Measurements from ENCODE around the gene SFXN2.
A peak's percentile ranks its signal among the peaks of the same experiment; 100 is the strongest.
"Not testable (repeated sequence)": the region's sequence is repeated elsewhere in the genome, so short reads cannot be mapped to it uniquely, and the experiment has no call there.

The SFXN2 gene

DNA sequence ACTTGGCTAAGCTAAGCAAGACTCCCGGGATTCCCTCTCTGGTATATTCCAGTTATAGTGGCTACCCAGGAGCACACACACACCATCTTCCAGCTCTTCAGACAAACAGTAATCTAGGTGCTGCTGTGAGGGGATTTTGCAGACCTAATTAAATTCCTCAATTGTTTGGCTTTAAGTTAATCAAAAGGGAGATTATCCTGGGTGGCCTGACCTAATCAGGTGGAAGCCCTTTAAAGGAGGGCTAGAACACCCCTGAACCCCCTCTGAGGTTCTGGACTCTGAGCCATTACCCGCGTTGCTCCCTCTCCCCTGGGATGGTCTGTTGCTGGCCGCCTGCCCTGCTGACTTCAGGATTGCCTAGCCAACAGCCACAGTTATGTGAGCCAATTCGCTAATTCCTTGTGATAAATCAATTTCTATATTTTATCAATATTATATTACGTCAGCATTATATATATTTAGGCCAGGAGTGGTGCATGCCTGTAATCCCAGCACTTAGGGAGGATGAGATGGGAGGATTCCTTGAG lies 6.4 kb downstream of the SFXN2 start:
- DNase-seq (ENCODE audit: low spot score), result no peak

DNA sequence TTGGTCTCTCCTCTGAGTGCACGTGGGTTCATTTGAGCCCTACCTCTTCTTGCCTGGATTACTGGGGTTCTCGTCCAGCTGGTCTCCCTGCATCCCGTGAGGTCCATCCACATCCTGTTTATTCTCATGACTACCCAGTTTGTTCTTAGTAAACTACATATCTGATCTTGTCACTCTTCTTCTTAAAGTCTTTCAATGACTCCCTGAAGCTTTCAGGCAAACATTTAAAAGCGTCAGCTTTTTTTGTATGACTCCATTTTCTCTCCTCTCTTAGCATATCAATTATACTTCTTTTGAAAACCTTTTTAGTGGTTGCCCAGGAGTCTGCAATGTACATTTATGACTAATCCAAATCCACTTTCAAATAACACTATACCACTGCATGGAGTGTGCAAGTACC lies 7.5 kb downstream of the SFXN2 start:
- DNase-seq (ENCODE audit: low spot score), result no peak

DNA sequence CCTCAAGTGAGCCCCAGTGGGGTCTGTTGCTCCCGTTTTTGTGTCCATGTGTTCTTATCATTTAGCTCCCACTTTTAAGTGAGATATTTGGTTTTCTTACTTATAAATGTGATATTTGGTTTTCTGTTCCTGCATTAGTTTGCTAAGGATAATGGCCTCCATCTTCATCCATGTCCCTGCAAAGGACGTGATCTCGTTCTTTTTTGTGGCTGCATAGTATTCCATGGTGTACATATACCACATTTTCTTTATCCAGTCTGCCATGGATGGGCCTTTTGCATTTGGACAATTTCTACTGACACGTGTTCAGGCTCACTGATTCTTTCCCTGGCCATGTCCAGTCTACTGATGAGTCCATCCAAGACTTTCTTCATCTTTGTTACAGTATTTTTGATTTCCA lies 9.6 kb downstream of the SFXN2 start:
- DNase-seq (ENCODE audit: low spot score), result no peak

DNA sequence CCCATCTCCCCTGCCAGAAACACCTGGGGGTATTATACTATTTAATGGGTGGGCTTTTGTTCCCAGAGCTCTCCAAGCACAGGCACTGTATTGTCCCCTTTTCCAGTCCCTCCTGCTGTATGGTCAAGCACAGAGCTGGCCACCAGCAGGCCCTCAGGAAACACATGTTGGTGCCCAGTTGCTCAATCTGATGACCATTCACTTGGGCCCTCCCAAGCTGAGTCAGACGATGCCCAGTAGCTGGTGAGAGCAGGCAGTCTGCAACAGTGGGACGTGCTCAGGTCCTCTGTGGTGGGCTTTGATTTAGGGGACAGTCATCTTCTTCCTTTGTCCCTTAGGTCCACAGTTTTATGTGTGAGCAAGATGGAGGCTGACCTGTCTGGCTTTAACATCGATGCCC lies 11.8 kb downstream of the SFXN2 start:
- DNase-seq (ENCODE audit: low spot score), result peak; percentile 35

DNA sequence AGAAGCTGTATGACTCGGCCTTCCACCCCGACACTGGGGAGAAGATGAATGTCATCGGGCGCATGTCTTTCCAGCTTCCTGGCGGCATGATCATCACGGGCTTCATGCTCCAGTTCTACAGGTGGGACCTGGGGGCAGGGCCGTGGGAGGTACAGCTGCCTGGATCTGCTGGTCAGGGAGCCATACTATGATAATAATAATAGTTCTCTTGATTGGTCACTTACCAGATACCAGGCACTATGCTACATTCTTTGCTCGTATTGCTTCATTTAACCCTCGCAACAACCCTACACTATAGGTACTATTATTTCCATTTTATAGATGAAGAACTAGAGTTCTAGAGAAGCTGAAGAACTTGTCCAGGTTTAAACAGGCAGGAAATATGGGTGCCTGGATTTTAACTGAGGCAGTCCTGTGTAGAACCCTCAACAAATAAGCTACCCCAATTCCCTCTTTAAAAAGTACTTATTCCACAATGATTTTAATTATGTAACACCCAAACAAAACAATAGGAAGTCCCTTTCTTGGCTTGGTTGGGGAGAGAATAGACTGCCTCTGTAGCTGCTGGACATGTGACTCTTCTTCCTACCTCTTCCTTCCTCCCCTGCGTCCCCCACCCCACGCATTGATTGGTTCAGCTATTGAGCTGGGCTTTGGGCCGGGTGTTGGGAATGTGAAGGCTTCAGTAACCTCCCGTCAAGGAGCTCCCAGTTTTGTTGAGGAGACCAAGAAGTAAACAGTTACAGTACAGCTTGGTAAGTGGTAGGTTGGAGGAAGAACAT lies 12.8 kb downstream of the SFXN2 start:
- peak; percentile 50 for DNase-seq (ENCODE audit: low spot score)

DNA sequence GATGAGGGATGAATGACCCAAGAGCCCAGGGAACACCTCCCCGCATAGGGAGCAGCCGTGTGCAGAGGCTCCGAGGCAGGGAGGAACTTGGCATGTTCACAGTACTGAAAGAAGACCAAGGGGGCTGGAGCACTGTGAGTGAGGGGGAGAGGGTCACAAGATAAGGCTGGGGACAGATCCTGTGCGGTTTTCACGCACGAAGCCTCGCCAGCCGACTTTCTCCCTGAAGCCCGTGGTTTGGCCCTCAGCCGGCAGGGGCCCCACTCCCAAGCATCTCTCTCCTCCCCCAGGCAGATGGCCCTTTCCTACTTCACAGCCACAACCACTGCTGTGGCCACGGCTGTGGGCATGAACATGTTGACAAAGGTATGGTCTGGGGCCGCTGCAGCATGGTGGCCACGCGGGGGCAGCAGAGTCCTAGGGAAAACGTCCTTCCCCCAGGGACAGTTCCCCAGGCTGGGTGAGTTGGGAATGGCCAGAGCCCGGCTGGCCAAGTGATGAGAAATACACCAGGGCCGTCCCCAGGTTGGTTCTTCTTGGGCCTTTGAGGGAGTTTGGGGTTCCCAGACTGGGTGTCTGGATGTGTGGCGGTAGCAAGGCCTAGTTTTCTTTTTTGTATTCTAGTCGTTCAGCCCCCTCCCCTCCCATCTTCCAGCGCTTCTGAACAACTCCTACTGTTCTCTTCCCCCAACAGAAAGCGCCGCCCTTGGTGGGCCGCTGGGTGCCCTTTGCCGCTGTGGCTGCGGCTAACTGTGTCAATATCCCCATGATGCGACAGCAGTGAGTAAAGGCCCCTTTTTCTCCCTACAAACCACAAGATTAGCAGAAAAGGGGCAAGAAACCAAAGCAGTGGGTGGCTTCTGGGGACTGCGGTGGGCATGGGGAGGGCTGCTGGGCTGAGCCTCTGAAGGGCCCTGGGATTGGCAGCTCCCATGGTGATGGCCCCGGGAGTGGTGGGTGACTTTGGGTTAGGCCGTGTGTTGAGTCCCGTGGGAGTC lies 14.9 kb downstream of the SFXN2 start:
- DNase-seq (ENCODE audit: low spot score), result peak; percentile 79

DNA sequence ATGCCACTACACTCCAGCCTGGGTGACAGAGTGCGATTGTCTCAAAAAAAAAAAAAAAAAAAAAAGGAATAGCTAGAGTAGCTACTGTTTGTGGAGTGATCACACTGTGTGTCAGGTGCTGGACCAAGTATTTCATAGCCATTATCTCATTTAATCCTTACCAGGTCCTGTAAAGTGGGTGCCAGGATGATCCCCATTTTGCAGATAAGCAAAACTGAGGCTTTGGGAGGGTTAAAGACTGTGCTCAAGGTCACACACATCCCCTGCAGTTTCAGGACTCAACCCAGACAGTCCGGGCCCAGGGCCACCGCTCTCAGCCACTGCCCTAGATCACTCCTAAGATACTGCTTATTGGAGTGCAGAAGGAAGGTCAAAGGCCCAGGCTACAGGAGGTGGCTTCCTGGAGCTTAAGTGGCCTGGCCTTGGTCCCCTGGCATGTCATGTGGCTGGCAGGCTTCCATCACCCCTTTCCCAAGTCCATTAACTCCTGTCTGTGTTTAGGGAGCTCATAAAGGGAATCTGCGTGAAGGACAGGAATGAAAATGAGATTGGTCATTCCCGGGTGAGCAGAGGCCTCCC lies 16.9 kb downstream of the SFXN2 start:
- no peak for DNase-seq (ENCODE audit: low spot score)

DNA sequence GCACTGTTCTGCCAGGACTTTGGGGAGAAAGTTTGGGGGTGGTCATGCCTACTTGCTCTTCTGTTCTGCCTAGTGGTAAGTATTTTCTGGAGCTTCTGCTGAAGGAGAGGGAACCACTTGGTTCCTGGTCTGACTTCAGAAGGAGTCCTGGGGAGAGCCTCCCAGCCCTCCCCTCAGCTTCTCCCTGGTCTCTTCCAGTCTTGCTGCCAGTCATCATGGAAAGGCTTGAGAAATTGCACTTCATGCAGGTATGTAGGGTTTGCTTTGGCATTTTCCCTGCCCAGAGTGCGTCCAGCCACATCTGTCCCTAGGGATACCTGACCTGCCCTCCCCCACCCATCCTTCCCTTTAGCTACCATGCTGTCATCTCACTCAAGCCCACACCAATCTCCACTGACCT lies 18.2 kb downstream of the SFXN2 start:
- no peak for DNase-seq (ENCODE audit: low spot score)

DNA sequence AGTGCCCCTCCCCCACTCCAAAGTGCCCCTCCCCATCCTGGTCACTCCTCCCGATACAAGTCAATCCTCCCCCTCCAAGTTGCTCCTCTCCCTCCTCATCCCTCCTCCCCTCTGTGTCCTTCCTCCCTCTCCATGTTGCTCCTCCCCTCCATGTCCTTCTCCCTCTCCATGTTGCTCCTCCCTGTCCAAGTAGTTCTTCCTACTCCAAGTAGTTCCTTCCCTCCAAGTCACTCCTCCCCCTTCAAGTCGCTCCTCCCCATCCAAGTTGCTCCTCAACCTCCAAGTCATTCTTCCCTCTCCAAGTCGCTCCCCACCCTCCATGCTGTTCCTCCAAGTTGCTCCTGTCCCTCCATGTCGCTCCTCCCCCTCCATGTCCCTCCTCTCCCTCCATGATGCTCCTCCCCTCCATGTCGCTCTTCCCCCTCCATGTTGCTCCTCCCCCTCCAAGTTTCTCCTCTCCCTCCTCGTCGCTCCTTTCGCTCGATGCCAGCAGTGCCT lies 20.7 kb downstream of the SFXN2 start:
- DNase-seq (ENCODE audit: low spot score), result no peak

DNA sequence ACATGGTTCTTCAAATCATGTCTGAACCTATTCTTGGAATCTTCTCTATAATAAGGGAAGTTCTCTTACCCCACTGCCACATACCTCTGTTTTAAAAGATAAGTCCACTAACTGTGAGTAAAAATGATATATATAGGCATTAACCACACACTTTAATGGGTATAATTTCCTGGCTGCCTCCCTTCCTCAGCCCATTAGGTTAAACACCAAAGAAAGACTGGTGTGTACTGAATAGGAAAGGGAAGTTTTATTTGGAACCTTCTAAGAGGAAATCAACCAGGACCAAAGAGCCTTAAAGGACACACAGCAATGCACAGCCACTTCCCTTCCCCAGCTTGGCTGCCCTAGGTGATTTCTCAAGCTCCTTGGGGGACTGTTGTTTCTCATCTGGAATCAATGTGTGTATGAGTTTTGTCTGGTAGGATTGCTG lies 24.3 kb downstream of the SFXN2 start:
- DNase-seq (ENCODE audit: low spot score), result no peak

DNA sequence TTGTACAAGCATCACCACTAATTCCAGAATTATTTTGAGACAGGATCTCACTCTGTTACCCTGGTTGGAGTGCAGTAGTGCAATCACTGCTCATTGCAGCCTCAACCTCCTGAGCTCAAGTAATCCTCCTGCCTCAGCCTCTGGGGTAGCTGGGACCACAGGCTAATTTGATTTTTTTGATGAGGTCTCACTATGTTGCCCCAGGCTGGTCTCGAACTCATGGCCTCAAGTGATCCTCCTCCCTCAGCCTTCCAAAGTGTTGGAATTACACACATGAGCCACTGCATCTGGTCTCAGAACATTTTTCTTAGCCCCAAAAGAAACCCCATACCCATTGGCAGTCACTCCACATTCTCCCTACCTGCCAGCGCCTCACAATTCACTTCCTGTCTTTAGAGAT lies 25.8 kb downstream of the SFXN2 start:
- no peak for DNase-seq (ENCODE audit: low spot score)

DNA sequence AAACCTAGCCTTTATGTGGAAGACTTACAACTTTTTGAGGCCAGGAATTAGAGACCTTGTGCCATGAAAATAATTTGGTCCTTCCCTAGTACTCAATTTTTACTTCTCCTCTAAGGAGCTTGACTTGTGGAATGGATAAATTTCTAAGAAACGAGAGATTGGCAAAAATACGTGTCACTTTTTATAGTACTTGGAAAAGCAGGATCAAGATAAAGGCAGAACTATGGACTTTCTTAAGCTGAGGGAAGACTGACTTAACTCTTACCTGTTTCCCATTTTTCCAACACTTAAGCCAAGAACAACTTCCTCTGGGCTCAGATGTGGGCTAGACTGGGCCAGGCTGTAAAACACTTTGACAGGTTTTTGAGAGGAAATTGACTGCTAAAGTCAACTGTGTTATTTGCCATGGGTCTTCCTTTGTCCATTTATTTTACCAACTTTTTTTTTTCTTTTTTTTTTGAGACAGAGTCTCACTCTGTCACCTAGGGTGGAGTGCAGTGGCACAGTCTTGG lies 27.3 kb downstream of the SFXN2 start:
- DNase-seq (ENCODE audit: low spot score), result no peak

DNA sequence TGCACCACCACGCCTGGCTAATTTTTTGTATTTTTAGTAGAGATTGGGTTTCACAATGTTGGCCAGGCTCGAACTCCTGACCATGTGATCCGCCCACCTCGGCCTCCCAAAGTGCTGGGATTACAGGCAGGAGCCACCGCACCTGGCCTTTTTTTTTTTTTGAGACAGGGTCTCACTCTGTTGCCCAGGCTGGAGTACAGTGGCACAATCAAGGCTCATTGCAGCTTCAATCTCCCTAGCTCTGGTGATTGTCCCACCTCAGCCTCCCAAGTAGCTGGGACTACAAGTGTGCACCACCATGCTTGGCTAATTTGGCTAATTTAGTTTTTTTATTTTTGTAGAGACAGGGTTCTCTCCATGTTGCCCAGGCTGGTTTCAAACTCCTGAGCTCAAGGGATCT lies 27.9 kb downstream of the SFXN2 start:
- not testable (repeated sequence) for DNase-seq (ENCODE audit: low spot score)

DNA sequence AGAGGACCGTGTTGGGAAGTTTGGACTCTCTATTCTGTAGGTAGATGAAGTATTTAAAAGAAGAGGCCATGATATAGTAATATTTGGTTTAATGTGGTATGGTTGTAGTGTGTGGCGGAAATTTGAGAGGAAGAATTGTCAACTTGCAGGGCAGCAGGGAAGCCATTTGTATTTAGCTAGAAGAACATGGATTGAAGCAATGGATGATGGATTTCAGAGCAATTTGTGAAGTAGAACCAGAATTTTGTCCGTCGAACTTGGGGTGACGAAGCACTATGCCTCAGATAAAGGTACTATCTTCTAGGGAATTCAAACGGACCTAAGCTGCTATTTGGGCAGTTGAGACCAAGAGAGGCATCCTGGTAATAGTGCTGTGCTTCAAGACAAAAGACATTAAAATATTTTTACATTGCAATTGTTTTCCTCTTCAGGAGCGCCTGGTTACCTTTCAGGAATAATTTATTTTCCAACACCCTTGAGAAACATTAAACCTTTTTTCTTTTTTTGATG lies 28.7 kb downstream of the SFXN2 start:
- no peak for DNase-seq (ENCODE audit: low spot score)

DNA sequence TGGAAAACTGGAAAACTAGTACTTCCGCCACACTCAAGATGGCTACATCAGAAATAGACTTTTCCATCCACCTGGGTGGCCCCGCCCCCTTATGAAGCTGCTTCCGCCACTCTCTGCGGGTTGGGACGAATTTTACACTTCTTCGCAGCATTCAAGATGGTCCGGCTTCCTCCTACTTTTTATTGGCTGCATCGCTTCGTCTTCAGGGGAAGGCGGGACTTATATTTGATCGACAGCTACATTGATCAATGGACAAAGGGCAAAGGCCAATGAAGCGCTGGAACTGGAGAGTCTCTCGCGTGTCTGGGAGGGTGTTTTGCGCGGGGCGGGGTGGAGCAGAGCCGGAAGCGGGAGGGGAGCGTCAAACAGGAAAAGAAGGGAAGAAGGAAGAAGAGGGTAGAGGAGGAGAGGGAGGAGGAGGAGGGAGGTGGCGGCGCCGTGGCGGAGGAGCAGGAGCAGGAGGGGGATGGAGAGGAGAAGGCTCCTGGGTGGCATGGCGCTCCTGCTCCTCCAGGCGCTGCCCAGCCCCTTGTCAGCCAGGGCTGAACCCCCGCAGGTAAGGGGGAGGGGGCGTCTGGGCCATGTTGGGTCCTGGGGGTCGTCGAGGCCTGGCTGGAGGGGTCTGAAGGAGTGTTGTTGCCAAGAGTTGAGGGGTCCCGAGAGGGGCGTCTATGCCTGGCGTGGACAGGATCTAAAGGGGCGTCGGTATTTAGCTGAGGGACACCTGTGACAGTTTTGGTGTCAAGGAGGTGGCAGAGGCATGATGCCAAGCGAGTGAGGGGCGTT lies 29.3 kb downstream of the SFXN2 start, which contains the start of gene WBP1L:
TSS of gene WBP1L (plus strand) at position 361 of the 786 bp plus-strand sequence. CDS start at position 467, 106 bp downstream.
- DNase-seq (ENCODE audit: low spot score), result peak; percentile 100

DNA sequence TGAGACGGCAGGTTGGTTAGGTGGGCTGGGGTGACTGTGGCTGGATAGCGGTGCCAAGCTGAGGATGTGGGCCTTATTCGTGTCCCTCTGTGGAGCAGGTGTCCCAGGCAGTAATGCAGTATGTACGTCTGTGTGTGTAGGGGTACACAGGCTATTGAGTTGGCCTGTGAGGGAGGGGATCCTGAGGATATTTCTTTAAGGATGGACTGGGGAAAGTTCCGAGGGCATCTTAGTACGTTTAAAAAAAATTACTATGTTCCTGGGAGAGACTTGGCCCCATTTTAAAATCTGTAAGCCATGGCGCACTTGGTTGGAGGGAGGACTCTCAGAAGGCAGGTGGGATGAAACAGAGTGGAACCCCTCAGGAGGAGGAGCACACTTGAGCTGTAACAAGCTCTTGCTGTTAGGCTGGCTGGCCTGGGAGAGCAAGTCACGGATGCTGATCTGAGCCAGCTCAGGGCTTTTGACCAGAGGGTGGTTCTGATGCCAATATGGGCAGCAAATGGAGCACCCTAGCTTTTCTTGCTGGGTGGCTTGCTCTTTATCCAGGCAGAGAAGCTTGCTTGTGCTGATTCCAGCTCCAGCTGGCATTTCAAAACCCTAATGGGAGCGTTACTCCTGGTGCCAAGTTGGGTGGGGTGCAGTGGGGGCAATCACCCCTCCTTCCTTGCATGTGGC lies 30.1 kb downstream of the SFXN2 start:
- DNase-seq (ENCODE audit: low spot score), result peak; percentile 57

DNA sequence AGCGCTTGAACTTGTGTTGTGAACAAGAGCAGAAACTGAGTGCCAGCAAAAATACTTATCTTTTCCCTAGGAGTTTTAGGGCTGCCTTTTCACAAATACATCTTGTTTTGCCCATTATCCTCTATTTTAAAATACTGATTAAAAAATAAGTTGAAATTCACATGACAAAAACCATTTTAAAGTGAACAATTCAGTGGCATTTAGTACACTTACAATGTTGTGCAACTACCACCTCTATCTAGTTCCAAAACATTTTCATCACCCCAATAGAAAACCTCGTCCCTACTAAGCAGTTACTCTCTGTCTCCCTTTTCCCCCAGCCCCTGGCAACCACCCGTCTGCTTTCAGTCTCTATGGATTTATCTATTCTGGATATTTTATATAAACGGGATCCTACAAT lies 30.7 kb downstream of the SFXN2 start:
- no peak for DNase-seq (ENCODE audit: low spot score)

DNA sequence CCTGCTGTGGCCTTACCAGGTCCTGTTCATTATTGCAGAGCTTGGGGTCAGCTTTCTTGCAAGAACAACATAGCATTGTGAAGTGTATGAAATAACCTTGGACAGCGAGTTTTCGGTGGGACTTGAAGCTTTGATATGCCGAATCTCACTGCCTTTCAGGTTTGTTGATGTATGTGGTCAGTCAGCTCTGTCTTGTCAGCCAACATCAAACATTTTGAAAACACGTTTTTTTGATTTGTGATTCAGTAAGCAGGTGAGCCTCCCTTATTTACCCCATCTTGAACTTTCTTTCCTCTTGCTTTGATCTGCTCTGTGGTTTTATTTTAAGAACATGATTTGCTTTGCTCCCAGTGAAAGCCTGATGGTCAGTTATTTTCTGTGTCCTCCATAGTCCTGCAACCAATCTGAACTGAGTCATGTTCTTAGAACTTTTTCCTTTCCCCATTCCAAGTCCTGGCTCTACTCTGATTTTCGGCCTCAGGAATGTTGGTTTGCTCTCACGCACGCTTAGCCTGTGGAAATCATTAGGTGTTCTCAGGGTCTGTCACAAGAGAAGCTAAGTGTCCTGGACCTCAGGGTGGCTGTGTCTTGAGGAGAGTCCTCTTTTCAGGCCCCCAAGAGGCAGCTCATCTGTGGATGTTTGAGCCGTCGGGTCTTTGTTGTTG lies 38.0 kb downstream of the SFXN2 start:
- peak; percentile 68 for DNase-seq (ENCODE audit: low spot score)

DNA sequence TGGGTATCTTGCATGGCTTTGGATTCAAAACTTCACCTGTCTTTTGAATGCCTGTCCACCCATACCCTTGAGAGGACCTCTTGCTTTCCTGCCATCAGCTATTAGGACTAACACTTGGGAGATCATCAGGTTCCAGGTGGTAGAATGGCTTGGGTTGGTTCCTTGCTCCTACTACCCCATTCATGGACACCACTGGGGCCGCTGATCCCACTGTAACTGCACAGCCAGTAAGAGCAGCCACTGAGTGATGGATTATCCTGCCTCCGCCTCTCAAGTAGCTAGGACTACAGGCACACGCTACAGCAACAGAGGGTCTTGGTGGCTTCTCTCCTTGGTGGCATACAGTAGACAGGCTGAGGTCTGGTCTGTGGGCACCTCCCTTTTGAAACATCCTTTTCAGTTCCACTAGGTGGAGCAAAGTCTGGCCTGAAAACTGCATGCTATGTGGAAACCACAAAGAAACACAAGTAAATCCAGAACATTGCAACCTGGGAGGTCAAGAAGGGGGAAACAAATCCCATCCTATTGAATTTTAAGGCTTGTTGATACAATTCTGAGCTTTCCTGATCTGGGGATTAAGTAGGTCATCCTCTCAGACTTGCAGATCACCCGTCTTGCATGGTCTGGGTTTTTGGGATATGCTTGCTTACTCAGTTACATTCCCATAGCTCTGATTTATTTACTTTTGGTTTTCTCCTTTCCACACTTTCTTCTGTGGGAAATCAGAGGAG lies 38.7 kb downstream of the SFXN2 start:
- DNase-seq (ENCODE audit: low spot score), result peak; percentile 58

Data from kidney tubule cell (primary cell).